ENCODE results near the gene LAMTOR4.

GRCh38 chr7:100130608-100131453 lies 17.9 kb upstream of the LAMTOR4 start:
- TF ChIP-seq THYN1 (CRISPR knock-in tag; IDR thresholded peaks at IDR 0.05; ENCODE audit: borderline replicate concordance, low read depth) (no peak), ZZZ3 (CRISPR knock-in tag; IDR thresholded peaks at IDR 0.05; ENCODE audit: borderline replicate concordance) (no peak), HMGXB4 (CRISPR knock-in tag; IDR thresholded peaks at IDR 0.05; ENCODE audit: borderline replicate concordance in 1 of 2, low read depth in 1 of 2) (peak; percentile 67 to 77; a peak in 3 of 4 replicates), ZFP36L1 (CRISPR knock-in tag; IDR thresholded peaks at IDR 0.05) (no peak), ZNF720 (CRISPR knock-in tag; IDR thresholded peaks at IDR 0.05) (no peak), TAF1 (CRISPR knock-in tag; IDR thresholded peaks at IDR 0.05) (no peak), MATR3 (CRISPR knock-in tag; IDR thresholded peaks at IDR 0.05) (no peak), CTCF (CRISPR knock-in tag; IDR thresholded peaks at IDR 0.05) (peak; percentile 91)
